HG02981 (cell line): ENCODE data around the gene HIGD1A.

Source experiments
- ATAC-seq: cut with Tn5 transposase; IDR thresholded peaks from one replicate; pipeline ENCODE4 v1.9.1; 2021; ENCODE audit warnings: mild to moderate bottlenecking, moderate library complexity; ENCODE audit not compliant: unreplicated experiment

HIGD1A gene

GRCh38 chr3:42762046-42762724, 42.1 kb downstream of the HIGD1A start:
- no peak for ATAC-seq

- ATAC-seq = no peak
Observed at GRCh38 chr3:42758126-42758525, 46.2 kb downstream of the HIGD1A start.

GRCh38 chr3:42756681-42757213, 47.5 kb downstream of the HIGD1A start:
- ATAC-seq = no peak

GRCh38 chr3:42755681-42756578, 48.4 kb downstream of the HIGD1A start:
- no peak for ATAC-seq

GRCh38 chr3:42753757-42754156, 50.5 kb downstream of the HIGD1A start:
- no peak for ATAC-seq

- ATAC-seq = no peak
Observed at GRCh38 chr3:42752961-42753360, 51.3 kb downstream of the HIGD1A start.

GRCh38 chr3:42752441-42752840, 51.8 kb downstream of the HIGD1A start:
- no peak for ATAC-seq

GRCh38 chr3:42751609-42752008, 52.7 kb downstream of the HIGD1A start:
- no peak for ATAC-seq

- ATAC-seq = no peak
Observed at GRCh38 chr3:42750834-42751233, 53.5 kb downstream of the HIGD1A start.

- ATAC-seq = no peak
Observed at GRCh38 chr3:42749753-42750231, 54.5 kb downstream of the HIGD1A start.

GRCh38 chr3:42749025-42749752, 55.1 kb downstream of the HIGD1A start:
- ATAC-seq = no peak

GRCh38 chr3:42747581-42747980, 56.7 kb downstream of the HIGD1A start:
- ATAC-seq = no peak

- ATAC-seq = no peak
Observed at GRCh38 chr3:42746455-42747450, 57.5 kb downstream of the HIGD1A start.

GRCh38 chr3:42745776-42746454, 58.4 kb downstream of the HIGD1A start:
- no peak for ATAC-seq

- ATAC-seq = no peak
Observed at GRCh38 chr3:42745291-42745745, 59.0 kb downstream of the HIGD1A start.

- ATAC-seq = no peak
Observed at GRCh38 chr3:42743204-42743995, 60.9 kb downstream of the HIGD1A start.

GRCh38 chr3:42742688-42743087, 61.6 kb downstream of the HIGD1A start:
- ATAC-seq = no peak

- ATAC-seq = no peak
Observed at GRCh38 chr3:42742259-42742658, 62.0 kb downstream of the HIGD1A start.
